Stimulated activated naive B cell treated with anti-CD40 and anti-IgM and Interleukin-4, amounts not matched to agents 10 μg/mL and 1 μg/mL and 100 μg/mL, for 72 hours (primary cell): ENCODE measurements around the gene NMT2.
A peak's percentile ranks its signal among the peaks of the same experiment; 100 is the strongest.

ENCODE experiments used
- ATAC-seq, 2 donors: fragments of 150-1000 bp; cut with Tn5 transposase; replicated peaks; 2 replicates each; pipeline ENCODE4 v1.10.0; 2021; ENCODE audit warnings: moderate library complexity in 1 of 2
- DNase-seq: peaks from one replicate; pipeline ENCODE4 v3.0.0; 2021
- H3K27ac Mint-ChIP-seq: one replicate; pipeline ENCODE4 v1.8.0; 2022; ENCODE audit warnings: mild to moderate bottlenecking, mixed read lengths
- H3K27me3 Mint-ChIP-seq, 2 donors: one replicate each; pipeline ENCODE4 v1.8.0; 2022; ENCODE audit warnings: mixed read lengths in 2 of 2
- H3K36me3 Mint-ChIP-seq, 2 donors: one replicate each; pipeline ENCODE4 v1.8.0; 2022; ENCODE audit warnings: mixed read lengths in 2 of 2, mild to moderate bottlenecking in 1 of 2
- H3K4me1 Mint-ChIP-seq, 2 donors: one replicate each; pipeline ENCODE4 v1.8.0; 2022; ENCODE audit warnings: mixed read lengths in 2 of 2, mild to moderate bottlenecking in 1 of 2
- H3K4me3 Mint-ChIP-seq, 2 donors: one replicate each; pipeline ENCODE4 v1.8.0; 2022; ENCODE audit warnings: mild to moderate bottlenecking in 2 of 2, mixed read lengths in 2 of 2, moderate library complexity in 1 of 2
- H3K9me3 Mint-ChIP-seq, 2 donors: one replicate each; pipeline ENCODE4 v1.8.0; 2022; ENCODE audit warnings: mixed read lengths in 2 of 2, mild to moderate bottlenecking in 1 of 2

NMT2 gene

DNA sequence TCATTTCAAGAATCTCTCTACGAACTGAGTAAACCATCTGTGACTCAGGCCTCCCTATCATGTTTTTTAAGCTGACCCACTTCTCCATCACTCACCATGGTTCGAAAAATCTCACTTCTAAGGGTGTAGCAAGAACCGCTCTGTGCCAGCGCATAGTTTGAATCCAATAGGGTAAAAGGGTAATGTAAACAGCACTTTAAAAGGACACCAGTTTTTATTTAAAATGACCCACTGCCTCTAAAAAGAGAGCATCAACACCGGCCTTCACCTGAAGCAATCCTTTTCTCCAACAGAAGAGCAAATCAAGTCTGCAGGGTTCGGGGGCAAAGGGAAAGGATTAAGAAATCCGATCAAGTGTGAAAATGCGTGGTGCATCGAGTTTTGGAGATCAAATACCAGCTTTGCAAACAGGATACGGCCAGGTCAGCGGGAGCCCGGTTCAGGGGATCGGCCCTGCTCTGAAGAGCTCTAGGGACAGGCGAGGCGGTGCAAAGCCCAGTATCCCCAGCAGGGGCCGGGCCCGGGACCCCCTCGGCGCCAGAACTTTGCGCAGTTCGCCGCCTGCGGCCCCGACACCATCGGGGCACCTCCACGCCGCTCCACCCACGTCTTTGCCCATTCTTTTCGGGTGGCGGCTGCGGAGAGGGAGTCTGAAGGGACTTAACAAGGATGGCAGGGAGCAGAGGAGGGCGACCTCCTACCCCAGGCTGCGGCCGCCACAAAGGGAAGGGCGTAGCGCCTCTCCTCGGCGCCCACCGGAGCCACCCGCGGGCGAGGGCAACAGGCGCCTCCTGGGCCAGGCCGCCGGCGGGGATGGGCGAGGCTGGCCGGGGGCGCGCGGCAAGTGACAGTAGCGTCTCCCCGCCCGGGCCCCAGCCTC, 842 bp downstream of the NMT2 start:
- Mint-ChIP-seq H3K4me1 (peaks cover 14 to 34% of the 10 kb centered on the region in 2 donors), H3K4me3 (peak overlapping the region; percentile 96 to 97)
- peak; percentile 39 for DNase-seq

DNA sequence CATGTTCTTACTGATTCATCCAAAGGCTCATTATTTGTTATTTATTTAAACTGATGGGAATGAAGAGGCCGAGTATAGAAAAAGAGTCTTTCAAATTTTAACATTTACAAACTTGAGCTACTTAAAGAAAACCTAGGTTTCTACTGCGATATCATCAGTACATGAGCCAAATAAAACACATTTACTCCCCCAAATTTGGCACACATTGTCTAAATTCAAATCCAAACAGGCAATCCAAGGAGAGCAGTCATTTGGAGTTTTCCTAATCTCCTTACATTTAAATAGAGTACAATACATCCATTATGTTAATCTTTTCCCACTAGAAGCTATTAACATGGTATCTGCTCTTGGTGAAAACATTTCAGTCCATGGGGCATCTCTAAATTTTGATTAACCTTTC, 2.2 kb downstream of the NMT2 start:
- H3K27me3 Mint-ChIP-seq, result no peaks in the 10 kb centered on the region
- DNase-seq (no peak), ATAC-seq (no peak)
- no peak overlapping the region for H3K4me3 Mint-ChIP-seq
- H3K36me3 Mint-ChIP-seq, result peaks cover 0 to 2% of the 10 kb centered on the region in 2 donors
- no peak overlapping the region for H3K27ac Mint-ChIP-seq
- H3K4me1 Mint-ChIP-seq, result peaks cover 14 to 34% of the 10 kb centered on the region in 2 donors
- H3K9me3 Mint-ChIP-seq, result no peaks in the 10 kb centered on the region

More for the DNA sequence above, 842 bp downstream of the NMT2 start:
- no peaks in the 10 kb centered on the region for H3K27me3 Mint-ChIP-seq
- H3K9me3 Mint-ChIP-seq, result no peaks in the 10 kb centered on the region
- peaks cover 0 to 2% of the 10 kb centered on the region in 2 donors for H3K36me3 Mint-ChIP-seq
- peak overlapping the region; percentile 89 for H3K27ac Mint-ChIP-seq
- ATAC-seq, result peak; percentile 49 to 53

DNA sequence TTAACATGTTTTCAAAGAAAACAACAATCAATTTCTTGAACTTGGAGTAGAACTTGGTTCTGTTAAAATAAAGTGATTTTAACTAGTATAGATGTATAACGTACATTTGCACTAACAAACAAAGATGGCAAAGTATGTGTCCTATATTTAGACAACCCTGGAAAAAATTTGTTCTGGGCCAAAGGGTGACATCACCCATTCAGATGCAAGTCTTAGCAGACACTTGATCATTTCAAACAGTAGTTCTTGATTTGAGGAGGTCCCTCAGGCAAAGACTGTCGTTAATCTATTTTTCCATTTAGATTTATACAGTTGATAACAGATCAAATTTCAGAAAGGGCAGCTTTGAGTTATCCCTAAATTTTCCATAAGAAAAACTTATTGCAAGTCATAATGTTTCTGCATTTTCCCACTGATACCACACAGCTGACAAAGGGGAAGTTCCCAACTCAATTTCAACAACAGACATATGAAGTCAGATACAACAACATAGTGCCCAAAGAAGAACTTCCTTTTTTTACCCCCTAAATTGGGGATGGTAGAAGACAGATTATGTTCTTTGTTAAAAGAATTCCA, 5.2 kb downstream of the NMT2 start:
- Mint-ChIP-seq H3K27me3 (no peaks in the 10 kb centered on the region), H3K9me3 (no peaks in the 10 kb centered on the region), H3K36me3 (peaks cover 0 to under 1% of the 10 kb centered on the region in 2 donors), H3K27ac (no peak overlapping the region), H3K4me1 (peaks cover 7 to 19% of the 10 kb centered on the region in 2 donors), H3K4me3 (no peak overlapping the region)
- ATAC-seq, result no peak
- DNase-seq, result no peak

DNA sequence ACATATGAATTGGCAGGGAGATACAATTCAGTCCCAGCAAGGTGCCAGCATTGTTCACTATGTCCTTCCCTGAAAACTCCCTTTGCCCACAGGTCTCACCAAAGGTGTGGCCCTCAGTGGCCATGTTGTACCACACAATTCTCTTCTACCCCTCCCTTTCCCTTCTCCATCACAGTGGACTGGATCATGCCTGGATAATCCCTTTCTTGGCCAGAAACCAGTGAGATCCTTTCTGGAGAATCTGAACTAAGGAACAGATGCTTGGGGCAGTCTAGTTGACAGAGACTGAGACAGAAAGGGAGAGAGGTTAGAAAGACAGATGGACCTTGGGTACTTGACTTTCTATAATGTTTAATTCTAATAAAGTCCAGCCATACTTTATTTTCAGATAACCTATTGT, 9.5 kb downstream of the NMT2 start:
- H3K36me3 Mint-ChIP-seq, result peaks cover 2 to 3% of the 10 kb centered on the region in 2 donors
- H3K4me3 Mint-ChIP-seq, result no peak overlapping the region
- ATAC-seq, result no peak
- H3K27ac Mint-ChIP-seq, result no peak overlapping the region
- no peaks in the 10 kb centered on the region for H3K27me3 Mint-ChIP-seq
- no peak for DNase-seq
- peaks cover 0 to 6% of the 10 kb centered on the region in 2 donors for H3K4me1 Mint-ChIP-seq
- H3K9me3 Mint-ChIP-seq, result no peaks in the 10 kb centered on the region

DNA sequence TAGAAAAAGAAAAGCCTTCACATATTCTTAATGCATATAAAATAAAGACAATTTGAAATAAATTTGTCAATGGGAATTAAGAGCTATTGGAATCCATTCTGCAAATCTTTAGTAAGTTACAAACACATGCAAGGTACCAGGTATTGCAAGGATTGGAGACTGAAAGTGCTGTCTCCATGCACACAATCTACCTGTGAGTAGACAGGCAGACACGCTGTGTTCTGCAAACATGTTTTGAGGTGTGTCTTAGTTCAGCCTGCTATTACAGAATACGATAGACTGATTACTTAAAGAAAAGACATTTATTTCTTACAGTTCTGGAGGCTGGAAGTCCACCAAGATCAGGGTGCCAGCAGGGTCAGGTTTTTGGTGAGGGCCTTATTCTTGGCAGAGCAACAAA, 10.0 kb downstream of the NMT2 start:
- ATAC-seq (no peak), DNase-seq (no peak)
- H3K27me3 Mint-ChIP-seq, result no peaks in the 10 kb centered on the region
- H3K4me1 Mint-ChIP-seq, result peaks cover 0 to 6% of the 10 kb centered on the region in 2 donors
- H3K27ac Mint-ChIP-seq, result no peak overlapping the region
- no peaks in the 10 kb centered on the region for H3K9me3 Mint-ChIP-seq
- no peak overlapping the region for H3K4me3 Mint-ChIP-seq
- H3K36me3 Mint-ChIP-seq, result peaks cover 2 to 3% of the 10 kb centered on the region in 2 donors

DNA sequence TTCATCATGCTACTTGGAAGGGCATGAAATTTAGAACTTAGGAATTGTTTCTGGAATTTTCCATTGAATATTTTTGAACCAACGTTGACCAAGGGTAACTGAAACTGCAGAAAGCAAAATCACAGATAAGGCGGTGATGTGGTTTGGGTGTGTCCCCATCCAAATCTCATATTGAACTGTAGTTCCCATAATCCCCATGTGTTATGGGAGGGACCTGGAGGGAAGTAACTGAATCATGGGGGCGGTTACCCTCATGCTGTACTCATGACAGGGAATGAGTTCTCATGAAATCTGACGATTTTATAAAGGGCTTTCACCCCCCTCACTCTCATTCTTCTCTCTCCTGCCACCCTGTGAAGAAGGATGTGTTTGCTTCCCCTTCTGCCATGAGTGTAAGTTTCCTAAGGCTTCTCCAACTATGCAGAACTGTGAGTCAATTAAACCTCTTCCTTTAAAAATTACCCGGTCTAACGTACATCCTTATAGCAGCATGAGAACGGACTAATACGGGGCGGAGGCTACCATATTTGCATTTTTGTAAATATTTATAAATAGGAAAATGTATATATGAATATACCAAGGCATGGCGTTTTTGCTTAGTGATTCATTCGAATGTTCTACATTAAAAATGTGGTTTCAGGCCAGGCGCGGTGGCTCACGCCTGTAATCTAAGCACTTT, 12.4 kb downstream of the NMT2 start:
- peaks cover 0 to 6% of the 10 kb centered on the region in 2 donors for H3K4me1 Mint-ChIP-seq
- peaks cover 2 to 3% of the 10 kb centered on the region in 2 donors for H3K36me3 Mint-ChIP-seq
- no peak overlapping the region for H3K27ac Mint-ChIP-seq

DNA sequence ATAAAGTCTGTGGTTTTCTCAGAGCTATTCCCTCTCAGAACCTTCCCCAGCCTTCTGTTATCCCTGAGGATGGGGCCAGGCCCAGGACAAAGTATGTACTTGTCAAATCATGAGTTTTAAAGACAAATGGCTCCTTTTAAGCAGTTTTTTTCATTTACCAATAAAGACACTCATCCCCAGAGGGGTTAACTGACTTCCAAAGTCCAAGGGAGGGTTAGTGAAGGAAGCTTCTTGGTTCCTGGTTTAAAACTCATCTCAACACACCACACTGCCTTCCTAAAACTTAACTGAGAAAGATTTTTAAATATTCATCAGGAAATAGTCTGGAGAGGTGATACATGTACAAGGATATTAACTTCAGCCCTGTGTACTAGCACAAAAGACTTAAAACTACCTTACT, 15.9 kb downstream of the NMT2 start:
- Mint-ChIP-seq H3K4me1 (peaks cover 0 to 6% of the 10 kb centered on the region in 2 donors), H3K9me3 (no peaks in the 10 kb centered on the region), H3K36me3 (peaks cover 2 to 3% of the 10 kb centered on the region in 2 donors), H3K4me3 (no peak overlapping the region), H3K27me3 (no peaks in the 10 kb centered on the region), H3K27ac (no peak overlapping the region)
- ATAC-seq, result no peak
- DNase-seq, result no peak

More for the DNA sequence above, 12.4 kb downstream of the NMT2 start:
- Mint-ChIP-seq H3K9me3 (no peaks in the 10 kb centered on the region), H3K27me3 (no peaks in the 10 kb centered on the region), H3K4me3 (no peak overlapping the region)
- DNase-seq, result no peak
- ATAC-seq, result no peak

DNA sequence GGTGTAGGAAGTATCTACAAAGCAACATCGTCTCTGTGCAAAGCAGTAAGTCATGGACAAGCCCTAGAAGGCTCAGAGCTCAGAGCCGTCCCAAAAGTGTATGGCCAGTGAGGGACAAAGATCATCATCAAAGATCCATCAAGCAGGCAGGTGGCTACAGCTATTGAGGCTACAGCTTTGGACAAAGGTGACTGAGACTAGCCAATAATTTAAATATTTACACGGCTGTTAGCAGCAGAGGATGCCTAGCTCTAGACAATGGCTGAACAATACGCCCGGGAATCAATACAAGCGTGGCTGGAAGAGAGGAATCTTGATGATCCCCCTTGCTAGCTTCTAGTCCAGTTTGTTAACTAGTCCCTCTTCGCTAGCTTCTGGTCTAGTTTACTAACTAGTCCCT, 17.9 kb downstream of the NMT2 start:
- DNase-seq (no peak), ATAC-seq (no peak)
- Mint-ChIP-seq H3K9me3 (no peaks in the 10 kb centered on the region), H3K4me1 (peaks cover 2 to 5% of the 10 kb centered on the region in 2 donors), H3K27ac (no peak overlapping the region), H3K36me3 (no peaks in the 10 kb centered on the region), H3K4me3 (no peak overlapping the region), H3K27me3 (no peaks in the 10 kb centered on the region)

DNA sequence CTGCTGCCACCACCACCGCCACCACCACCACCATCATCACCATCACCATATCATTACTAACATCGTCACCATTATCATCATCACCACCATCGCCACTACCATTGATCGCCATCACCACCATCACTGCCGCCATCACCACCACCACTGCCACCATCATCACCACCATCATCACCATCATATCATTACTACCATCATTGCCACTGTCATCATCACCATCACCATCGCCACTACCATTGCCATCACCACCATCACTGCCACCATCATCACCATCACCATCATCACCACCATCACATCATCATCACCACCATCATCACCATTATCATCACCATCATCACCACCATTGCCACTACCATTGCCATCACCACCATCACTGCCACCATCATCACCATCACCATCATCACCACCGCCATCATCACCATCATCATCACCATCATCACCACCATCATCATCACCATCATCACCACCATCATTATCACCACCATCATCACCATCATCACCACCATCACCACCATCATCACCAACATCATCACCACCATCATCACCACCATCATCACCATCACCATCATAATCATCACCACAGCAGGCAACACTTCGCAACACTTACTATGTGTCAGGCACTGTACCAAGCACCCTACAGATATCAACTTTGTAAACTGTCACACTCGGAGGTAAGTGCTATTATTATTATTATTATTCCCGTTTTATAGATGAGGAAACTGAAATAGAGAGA, 19.3 kb downstream of the NMT2 start:
- H3K27me3 Mint-ChIP-seq, result no peaks in the 10 kb centered on the region
- H3K4me1 Mint-ChIP-seq, result peaks cover 2 to 5% of the 10 kb centered on the region in 2 donors
- no peaks in the 10 kb centered on the region for H3K9me3 Mint-ChIP-seq
- no peak overlapping the region for H3K4me3 Mint-ChIP-seq
- DNase-seq (no peak), ATAC-seq (no peak)
- H3K27ac Mint-ChIP-seq, result no peak overlapping the region
- H3K36me3 Mint-ChIP-seq, result peaks cover 0 to 3% of the 10 kb centered on the region in 2 donors

DNA sequence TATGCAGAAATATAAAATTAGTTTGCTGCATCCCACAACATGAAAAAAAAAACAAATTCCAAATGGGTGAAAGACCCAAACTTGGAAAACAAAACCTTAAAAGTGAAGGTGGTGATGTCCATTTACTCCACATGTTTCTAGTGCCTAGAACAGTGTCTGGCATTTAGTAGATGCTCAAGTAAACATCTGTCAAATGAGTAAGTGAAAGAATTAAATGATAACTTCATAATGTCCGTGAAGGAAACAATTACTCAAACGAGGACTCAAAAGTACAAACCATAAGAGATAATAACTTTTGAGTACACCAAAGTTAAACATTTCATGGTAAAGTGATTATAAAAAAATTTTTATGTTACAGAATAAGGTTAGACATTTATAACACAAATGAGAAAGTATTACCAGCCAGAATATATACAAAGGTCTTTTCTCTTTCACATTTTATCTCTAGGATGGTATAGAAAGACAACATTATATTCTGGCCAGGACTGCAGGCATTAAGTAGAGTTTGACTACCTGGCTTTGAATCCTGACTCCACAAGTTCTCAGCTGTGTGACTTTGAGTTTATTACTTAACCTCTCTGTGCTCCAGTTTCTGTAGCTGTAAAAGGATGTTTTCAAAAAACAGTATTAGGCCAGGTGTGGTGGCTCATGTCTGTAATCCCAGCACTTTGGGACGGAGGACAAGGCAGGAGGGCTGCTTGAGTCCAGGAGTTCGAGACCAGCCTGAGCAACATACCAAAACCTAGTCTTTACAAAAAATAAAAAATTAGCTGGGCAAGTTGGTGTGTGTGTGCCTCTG, 20.7 kb downstream of the NMT2 start:
- Mint-ChIP-seq H3K36me3 (peaks cover 0 to 3% of the 10 kb centered on the region in 2 donors), H3K27me3 (no peaks in the 10 kb centered on the region)

DNA sequence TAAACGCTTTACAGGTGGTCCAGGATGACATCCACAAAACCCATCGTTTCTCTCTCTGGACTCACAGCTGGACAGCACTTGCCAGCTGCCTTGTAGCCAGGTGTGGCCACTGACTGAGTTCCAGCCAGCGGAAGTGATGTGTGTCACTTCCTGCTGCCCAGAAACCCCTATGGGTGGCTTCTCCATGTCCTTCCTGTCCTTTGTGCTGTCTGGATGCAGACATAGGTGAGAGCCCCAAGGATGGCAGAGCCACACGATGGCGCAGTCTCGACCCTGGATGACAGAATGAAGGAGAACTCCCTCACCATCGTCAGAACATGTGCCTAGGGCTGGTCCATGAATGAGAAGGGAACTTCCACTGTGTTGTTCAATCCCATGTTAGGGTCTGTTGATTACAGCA, 22.1 kb downstream of the NMT2 start:
- ATAC-seq (no peak), DNase-seq (no peak)
- Mint-ChIP-seq H3K4me1 (peaks cover 8 to 19% of the 10 kb centered on the region in 2 donors), H3K9me3 (no peaks in the 10 kb centered on the region), H3K4me3 (no peak overlapping the region), H3K27ac (no peak overlapping the region), H3K27me3 (no peaks in the 10 kb centered on the region), H3K36me3 (peaks cover 0 to 3% of the 10 kb centered on the region in 2 donors)

More for the DNA sequence above, 20.7 kb downstream of the NMT2 start:
- DNase-seq, result no peak
- no peak overlapping the region for H3K4me3 Mint-ChIP-seq
- no peak for ATAC-seq
- no peaks in the 10 kb centered on the region for H3K9me3 Mint-ChIP-seq
- no peak overlapping the region for H3K27ac Mint-ChIP-seq
- H3K4me1 Mint-ChIP-seq, result peaks cover 2 to 5% of the 10 kb centered on the region in 2 donors

DNA sequence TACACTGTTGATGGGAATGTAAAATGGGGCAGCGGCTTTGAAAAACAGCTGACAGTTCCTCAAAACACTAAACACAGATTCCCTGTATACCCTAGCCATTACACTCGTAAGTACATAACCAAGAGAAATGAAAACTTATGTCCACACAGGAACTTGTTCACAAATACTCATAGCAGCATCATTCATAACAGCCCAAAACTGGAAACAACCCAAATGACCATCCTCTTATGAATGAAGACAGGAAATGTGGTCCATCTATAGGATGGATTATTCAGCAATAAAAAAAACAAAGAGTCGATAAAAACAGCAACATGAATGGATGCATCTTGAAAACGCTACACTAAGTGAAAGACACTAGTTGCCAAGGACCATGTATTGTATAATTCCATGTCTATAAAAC, 23.7 kb downstream of the NMT2 start:
- no peak overlapping the region for H3K4me3 Mint-ChIP-seq
- H3K9me3 Mint-ChIP-seq, result no peaks in the 10 kb centered on the region
- ATAC-seq (no peak), DNase-seq (no peak)
- peaks cover 3 to 7% of the 10 kb centered on the region in 2 donors for H3K36me3 Mint-ChIP-seq
- peaks cover 14 to 35% of the 10 kb centered on the region in 2 donors for H3K4me1 Mint-ChIP-seq
- H3K27me3 Mint-ChIP-seq, result no peaks in the 10 kb centered on the region
- no peak overlapping the region for H3K27ac Mint-ChIP-seq
